Cortex of kidney (tissue), 1 donor: ENCODE data around the gene RIPK1.
"Not testable (repeated sequence)": the region's sequence is repeated elsewhere in the genome, so short reads cannot be mapped to it uniquely, and the experiment has no call there.

ENCODE experiments used
- DNase-seq: peaks from one replicate; lab custom pipeline; 2025; lab: John Stamatoyannopoulos, UW

The RIPK1 gene

DNA sequence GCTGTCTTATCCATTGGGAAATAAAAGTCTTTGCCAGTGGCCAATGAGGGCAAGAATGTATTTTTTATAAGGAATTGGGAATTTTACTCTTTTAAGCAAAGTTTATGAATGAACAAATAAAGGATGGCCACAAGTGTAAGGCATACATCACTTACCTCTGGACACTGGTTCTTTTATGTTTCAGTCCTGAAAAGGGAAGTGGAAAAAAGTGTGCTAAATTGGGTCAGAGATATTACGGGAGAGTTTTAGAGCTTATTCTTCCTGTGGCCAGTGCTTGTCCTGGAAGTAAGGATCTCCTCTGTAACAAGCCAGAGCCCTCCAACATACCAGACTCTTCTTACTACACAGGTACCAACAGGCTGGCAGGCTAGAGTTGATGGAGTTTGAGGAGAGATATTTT lies 22.5 kb upstream of the RIPK1 start:
- no peak for DNase-seq

DNA sequence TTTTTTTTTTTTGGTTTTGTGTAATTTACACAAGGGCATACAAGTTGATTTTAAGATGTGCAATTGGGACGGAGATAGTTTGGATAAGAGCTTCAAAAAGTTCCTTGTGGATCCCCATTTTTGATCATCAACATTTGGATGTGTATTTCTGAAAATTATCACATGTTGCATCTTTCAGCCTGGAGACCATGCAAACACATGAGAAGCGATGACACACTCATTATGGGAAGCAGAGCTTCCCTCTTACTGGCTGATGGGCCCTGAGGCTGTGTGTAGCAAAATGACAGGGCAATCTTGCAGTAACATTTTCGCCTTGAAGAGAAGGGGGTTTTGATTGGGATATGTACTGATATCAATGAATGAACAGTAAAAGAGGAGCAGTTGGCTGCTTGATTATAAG lies 22.0 kb upstream of the RIPK1 start:
- no peak for DNase-seq

GRCh38 chr6:3048009-3048408 lies 20.3 kb upstream of the RIPK1 start:
- not testable (repeated sequence) for DNase-seq

DNA sequence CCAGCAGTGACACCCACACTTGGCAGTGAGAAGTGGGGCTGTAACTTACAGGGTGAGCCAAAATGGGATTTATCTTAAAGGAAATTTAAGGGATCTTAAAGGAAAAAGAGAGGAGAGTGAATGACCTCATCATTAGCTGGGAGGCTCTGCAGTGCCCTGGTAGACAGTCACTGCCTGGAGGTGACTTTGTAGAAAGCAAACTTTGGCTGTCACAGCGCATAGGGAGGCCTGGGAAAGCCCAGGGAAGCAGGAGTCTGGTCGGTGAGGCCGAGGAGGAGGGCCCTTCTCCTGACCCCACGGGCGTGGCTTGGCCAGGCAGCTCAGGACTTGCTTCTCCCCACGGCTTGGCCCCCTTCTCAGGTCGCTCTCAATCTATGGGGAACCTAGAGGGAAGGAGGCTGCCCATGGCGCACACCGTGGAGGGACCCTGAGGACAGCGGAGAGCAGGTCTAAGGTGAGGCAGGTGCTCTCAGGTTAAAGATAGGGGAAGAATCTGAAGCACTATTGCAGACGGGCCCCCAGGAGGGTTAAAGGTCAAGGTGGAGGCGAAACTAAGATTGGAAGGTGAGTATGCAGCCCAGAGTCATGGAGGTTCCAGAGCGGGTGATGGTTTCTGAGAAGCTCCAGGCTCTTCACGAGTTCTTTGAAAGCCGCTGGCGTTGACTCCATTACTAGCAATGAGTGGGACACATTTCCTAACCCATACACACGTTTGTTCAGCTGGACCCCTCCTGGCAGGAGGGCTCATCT lies 15.6 kb upstream of the RIPK1 start:
- DNase-seq: no peak

DNA sequence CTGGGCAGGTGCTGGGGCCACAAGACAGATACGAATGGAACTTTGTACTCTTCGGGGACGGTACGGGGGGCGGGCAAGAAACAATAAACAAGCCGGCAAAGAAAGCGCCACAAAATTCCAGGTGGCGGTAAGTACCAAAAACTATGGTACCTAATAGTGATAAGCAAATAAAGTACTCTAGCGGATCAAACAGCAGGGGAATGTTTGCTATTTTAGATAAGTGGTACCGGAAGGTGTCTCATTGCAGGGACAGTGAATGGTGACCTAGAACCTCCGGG lies 15.1 kb upstream of the RIPK1 start:
- DNase-seq: no peak

DNA sequence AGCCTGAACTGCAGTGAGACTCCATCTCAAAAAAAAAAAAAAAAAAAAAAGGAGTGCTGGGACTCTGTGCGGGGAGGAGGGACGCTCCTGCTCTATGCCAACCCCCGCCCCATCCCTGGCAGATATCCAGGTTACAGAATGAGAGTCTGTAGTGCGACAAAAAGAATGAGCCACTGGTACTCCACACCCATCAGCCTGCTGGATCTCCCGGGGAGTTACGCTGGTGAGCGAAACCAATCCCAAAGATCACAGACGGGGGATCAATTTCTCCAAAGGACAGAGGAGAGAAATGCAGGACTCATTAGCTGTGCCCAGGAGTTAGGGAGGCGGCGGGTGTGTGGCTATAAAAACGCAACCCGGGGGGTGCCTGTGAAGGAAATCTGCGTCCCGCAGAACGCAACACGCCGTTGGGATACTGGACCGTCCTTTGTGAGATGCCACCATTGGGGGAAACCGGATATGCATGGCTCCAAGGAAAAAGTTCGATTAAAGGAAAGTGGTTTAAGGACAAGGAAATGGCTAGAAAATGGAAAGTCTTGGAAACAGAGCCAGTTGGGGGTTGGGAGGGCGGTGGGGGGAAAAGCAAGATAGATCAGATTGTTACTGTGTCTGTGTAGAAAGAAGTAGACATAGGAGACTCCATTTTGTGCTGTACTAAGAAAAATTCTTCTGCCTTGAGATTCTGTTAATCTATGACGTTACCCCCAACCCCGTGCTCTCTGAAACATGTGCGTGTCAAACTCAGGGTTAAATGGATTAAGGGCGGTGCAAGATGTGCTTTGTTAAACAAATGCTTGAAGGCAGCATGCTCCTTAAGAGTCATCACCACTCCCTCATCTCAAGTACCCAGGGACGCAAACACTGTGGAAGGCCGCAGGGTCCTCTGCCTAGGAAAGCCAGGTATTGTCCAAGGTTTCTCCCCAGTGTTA lies 13.8 kb upstream of the RIPK1 start:
- DNase-seq: not testable (repeated sequence)

- not testable (repeated sequence) for DNase-seq
Measured at GRCh38 chr6:3055158-3055499, 13.2 kb upstream of the RIPK1 start.

GRCh38 chr6:3057063-3057770 lies 11.1 kb upstream of the RIPK1 start:
- no peak for DNase-seq

DNA sequence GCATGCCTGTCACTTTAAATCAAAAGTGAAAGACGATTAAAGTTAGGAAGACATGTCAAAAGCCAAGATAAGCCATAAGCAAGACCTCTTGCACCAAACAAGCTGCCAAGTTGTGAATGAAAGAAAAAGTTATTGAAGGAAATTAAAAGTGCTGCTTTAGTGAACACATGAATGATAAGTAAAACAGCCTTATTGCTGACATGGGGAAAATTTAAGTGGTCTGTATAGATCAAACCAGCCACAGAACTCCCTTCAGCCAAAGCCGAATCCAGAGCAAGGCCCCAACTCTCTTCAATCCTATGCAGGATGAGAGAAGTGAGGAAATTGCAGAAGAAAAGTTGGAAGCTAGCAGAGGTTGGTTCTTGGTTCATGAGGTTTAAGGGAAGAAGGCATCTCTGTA lies 9.3 kb upstream of the RIPK1 start:
- DNase-seq: no peak

GRCh38 chr6:3060092-3060491 lies 8.2 kb upstream of the RIPK1 start:
- not testable (repeated sequence) for DNase-seq

DNA sequence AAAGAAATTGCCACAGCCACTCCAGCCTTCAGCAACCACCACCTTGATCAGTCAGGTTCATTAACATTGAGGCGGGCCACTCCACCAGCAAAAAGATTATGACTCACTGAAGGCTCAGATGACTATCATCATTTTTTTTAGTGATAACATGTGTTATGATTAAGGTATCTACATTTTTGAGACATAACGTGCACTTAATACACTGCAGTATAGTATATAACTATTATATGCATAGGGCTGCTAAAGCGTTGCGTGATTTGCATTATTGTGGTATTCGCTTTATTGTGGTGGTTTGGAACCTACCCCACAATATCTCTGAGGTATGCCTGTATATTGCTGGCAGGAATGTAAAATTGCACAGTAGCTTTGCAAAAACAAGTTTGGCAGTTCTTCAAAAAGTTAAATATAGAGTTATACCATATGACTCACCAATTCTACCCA lies 6.8 kb upstream of the RIPK1 start:
- DNase-seq: no peak

GRCh38 chr6:3063340-3063732 lies 5.0 kb upstream of the RIPK1 start:
- DNase-seq: not testable (repeated sequence)

DNA sequence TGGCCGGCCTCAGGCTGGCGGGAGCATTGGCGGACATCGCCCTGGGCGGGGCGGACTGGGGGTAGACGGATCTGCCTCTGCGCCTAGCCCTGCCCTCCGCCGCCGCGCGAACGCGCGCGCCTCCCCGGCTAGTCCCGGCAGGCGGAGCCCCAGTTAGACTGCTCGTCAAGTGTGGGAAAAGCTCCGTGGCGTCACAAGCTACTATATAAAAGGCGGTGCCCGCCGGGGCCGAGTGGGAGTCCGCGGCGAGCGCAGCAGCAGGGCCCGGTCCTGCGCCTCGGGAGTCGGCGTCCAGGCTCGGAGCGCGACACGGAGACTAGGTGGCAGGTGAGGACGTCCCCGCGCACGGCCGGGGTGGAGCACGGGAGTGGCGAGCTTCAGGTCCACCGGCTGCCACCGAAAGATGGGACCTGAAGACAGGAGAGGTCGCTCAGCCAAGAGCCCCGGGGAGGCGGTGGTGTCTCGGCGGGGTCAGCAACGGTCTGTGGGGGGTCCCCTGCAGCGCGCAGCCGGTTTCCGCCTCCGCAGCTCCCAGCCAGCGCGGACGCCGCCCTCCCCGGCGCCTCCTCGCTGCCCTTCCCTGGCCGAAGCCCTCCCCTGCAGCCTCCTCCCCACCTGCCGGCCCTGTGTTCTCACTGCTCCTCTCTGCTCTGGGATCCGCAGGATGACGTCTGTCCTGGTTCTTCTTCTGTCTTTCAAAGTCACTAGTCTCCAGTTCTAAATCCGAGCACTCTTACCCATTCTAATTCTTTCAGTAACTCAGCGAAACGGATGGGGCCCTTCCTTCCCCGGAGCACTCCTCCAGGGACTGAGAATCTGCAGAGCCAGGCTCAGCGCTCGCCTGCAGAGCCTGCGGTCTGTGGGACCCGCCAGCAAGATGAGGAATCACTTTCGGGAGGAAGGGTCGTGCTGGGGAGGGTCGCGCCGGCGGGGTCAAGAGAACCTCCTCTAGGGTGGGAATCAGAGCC lies 4.3 kb upstream of the RIPK1 start:
- peak; percentile 30 for DNase-seq

DNA sequence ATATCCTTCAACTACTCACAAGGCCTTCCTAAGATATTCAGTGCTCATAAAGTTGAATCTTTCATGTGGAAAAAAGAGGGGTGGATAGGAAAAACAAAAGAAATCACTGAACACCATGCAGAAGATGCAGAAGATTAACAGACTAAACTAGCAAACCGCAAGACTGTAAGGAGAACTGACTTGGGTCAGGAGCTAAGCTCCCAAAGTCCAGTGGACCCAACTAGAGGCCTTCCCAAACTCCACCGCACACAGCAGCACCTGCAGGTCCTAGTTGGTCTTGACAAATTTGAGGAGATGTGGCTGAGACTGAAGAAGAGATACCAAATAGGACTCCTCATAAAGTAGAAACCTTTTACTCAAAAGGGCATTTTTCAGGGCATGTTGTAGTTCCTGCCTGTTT lies 3.3 kb downstream of the RIPK1 start:
- no peak for DNase-seq

GRCh38 chr6:3072798-3073197 lies 4.5 kb downstream of the RIPK1 start:
- DNase-seq: no peak

DNA sequence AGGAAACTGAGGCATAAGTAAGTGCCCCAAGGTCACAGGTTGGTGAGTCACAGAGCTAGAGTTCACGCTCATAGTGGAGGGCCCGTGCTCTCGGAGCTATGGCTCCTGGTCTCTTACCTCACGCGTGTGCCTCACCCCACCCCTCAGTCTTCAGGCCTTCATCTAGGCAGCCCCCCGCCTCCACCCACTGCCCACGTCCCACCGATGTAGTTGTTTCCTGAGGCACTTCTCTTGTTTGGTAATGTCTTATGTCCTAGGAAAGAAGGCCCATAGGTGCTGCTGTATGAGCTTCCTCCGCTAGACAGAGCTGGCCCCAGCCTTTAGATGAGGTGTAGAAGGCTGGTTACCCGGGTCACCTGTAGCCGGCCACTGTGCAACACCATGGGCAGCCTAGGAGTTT lies 5.1 kb downstream of the RIPK1 start:
- DNase-seq: no peak

DNA sequence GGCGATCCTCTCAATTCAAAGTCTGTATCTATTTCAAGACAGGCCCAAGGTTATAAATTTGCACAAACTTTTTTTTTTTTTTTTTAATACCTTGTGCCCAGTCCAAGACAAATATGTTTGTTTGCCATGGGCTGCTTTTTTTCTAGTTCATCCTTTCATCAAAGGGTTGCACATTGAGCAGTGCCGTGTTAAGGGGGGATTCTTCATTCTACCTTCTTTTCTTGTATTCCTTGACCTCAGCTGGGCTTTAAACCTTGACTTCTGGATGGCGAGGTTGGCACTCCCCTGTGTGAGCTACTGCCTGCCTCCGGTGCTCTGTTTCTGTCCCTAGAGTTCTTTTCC lies 7.4 kb downstream of the RIPK1 start:
- DNase-seq: no peak

GRCh38 chr6:3076320-3076719 lies 8.0 kb downstream of the RIPK1 start:
- DNase-seq: no peak

DNA sequence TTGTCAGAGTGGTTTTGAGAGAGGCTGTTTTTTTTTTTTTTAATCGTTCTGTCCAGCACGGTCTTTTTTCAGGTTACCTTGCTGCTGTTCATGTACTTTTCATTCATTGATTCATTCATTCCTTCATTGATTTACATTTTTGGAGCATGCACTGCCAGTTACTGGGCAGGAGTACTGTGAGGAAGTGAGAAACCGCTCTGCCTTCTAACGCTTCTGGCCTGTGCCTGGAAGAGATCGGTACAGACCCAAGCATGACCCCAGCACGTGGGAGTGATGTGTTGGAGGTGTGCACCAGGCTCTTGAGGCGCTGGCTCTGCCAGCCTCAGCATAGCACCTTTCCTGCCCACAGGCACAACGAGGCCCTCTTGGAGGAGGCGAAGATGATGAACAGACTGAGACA lies 9.1 kb downstream of the RIPK1 start:
- no peak for DNase-seq

DNA sequence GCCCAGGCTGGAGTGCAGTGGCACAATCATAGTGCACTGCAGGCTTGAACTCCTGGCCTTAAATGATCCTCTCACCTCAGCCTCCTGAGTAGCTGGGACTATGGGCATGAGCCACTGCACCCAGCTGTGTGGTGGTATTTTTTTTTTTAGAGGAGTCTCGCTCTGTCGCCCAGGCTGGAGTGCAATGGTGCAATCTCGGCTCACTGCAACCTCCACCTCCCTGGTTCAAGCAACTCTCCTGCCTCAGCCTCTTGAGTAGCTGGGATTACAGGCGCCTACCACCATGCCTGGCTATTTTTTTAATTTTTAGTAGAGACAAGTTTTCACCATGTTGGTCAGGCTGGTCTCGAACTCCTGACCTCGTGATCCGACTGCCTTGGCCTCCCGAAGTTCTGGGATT lies 10.7 kb downstream of the RIPK1 start:
- not testable (repeated sequence) for DNase-seq

- no peak for DNase-seq
Measured at GRCh38 chr6:3079682-3080081, 11.4 kb downstream of the RIPK1 start.

DNA sequence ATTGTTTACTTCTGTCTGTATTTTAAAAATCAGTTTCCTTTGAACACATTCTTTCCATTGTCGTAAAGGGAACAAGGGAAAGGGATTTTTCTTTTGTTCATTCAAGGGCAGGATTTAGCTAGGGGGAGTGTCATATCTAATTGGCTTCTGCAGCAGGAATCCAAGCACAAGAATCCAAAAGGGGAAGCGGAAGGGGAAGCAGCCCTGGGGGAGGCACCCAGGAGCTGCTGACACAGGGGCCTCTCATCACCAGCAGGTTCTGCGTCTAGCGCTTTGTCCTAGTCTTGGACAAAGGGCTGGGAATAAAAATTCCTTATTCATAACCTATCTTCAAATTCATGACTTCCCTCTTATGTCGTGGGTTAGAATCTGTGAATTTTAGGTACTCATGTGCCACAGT lies 13.7 kb downstream of the RIPK1 start:
- no peak for DNase-seq
